ENCODE results near the gene C22orf31. TPM values are rescaled to one million over a fixed set of nuclear protein-coding genes. Genes with fewer than 3 reads are reported as not detected.

The C22orf31 gene
- total RNA-seq, 1 donor from 2014 or later: not detected

DNA sequence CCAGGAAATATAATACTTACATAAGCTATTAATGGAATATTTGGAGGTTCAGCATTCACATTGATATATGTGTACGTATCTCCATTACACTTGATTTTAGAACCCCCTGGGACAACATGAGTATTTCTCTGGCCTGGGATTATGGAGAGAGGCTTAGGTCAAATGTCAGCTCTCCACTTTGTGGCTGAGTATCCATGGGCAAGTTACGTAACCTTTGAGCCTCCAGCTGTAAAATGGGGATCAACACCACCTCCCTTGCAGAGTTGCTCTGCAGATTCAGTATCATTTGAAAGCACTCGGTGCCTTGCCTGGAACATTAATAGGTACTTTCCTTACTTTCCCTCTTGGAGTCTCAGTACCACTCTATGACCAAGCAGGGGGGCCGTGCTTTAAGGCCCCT lies 33.2 kb downstream of the C22orf31 start:
- peaks cover 77% of the 10 kb centered on the region for H3K27me3 Mint-ChIP-seq (ENCODE audit: low read depth)
- no peaks in the 10 kb centered on the region for H3K36me3 Mint-ChIP-seq (ENCODE audit: low read depth)
- H3K9me3 Mint-ChIP-seq: no peaks in the 10 kb centered on the region
- peaks cover 14% of the 10 kb centered on the region for H3K4me1 Mint-ChIP-seq (ENCODE audit: low read depth)
- intact Hi-C loops (cut with micrococcal nuclease): loop anchor here (10.0 kb wide), 1 partner anchor 74 kb away; no protein-coding TSS in a partner anchor
- DNase-seq (ENCODE audit: low spot score): no peak
- no peak overlapping the region for H3K4me3 Mint-ChIP-seq (ENCODE audit: low read depth)
- H3K27ac Mint-ChIP-seq: no peak overlapping the region

DNA sequence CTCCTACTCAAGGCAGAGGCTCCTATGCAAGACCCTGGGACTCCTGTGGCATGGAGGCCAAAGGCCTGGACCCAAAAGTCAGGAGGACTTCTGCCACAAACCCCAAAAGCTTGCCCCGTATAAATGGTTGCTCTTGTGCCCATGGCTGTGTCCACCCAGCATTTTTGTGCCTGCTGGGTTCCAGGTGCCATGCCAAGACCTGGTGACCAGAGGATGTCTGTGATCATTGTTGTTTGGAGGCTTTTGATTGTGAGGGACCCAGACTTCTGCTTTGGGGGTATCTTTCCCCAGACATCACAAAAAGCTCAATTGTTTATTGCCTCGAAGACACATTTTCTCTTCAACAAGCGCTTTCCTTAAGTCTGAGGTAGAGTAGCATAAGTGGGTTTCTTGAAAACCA lies 35.1 kb downstream of the C22orf31 start:
- peaks cover 14% of the 10 kb centered on the region for H3K4me1 Mint-ChIP-seq (ENCODE audit: low read depth)
- H3K27ac Mint-ChIP-seq: no peak overlapping the region
- no peaks in the 10 kb centered on the region for H3K36me3 Mint-ChIP-seq (ENCODE audit: low read depth)
- no peak for DNase-seq (ENCODE audit: low spot score)
- peaks cover 78% of the 10 kb centered on the region for H3K27me3 Mint-ChIP-seq (ENCODE audit: low read depth)
- no peak overlapping the region for H3K4me3 Mint-ChIP-seq (ENCODE audit: low read depth)
- no peaks in the 10 kb centered on the region for H3K9me3 Mint-ChIP-seq
- intact Hi-C loops (cut with micrococcal nuclease): loop anchor here (10.0 kb wide), 1 partner anchor 72 kb away; no protein-coding TSS in a partner anchor

DNA sequence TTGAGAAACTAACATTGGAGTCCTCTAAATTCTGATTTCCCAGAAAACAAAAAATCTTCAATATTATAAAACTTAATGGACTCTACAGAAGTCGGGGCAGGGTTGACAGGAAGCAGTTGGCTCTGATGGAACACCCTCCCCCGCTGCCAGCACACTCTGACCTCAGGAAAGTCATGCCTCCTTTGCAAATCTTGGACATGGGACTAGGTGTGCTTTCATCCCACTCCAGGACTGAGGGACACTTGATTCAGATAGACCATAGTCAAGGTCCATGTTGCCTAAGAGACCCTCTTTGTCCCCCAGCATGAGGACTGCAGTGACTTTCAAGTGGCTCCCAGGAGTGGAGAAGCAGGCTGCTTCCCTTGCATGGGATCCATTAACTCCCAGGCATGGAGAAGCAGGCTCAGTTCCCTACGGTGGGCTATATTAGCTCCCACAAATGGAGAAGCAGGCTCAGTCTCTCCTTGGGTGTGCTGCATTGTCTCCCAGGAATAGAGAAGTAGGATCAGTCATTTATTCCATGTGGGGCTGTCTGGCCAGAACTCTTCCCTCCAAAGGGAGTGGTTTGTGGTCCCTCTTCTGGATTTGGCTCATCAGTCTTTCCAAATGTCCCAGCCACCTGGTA lies 38.3 kb downstream of the C22orf31 start:
- no peak for DNase-seq (ENCODE audit: low spot score)
- Mint-ChIP-seq H3K36me3 (ENCODE audit: low read depth) (no peaks in the 10 kb centered on the region), H3K4me1 (ENCODE audit: low read depth) (no peaks in the 10 kb centered on the region), H3K4me3 (ENCODE audit: low read depth) (no peak overlapping the region), H3K9me3 (peaks cover 7% of the 10 kb centered on the region), H3K27ac (no peak overlapping the region), H3K27me3 (ENCODE audit: low read depth) (peaks cover 61% of the 10 kb centered on the region)
- intact Hi-C loops (cut with micrococcal nuclease): loop anchor here (10.0 kb wide), 1 partner anchor 68 kb away; no protein-coding TSS in a partner anchor

DNA sequence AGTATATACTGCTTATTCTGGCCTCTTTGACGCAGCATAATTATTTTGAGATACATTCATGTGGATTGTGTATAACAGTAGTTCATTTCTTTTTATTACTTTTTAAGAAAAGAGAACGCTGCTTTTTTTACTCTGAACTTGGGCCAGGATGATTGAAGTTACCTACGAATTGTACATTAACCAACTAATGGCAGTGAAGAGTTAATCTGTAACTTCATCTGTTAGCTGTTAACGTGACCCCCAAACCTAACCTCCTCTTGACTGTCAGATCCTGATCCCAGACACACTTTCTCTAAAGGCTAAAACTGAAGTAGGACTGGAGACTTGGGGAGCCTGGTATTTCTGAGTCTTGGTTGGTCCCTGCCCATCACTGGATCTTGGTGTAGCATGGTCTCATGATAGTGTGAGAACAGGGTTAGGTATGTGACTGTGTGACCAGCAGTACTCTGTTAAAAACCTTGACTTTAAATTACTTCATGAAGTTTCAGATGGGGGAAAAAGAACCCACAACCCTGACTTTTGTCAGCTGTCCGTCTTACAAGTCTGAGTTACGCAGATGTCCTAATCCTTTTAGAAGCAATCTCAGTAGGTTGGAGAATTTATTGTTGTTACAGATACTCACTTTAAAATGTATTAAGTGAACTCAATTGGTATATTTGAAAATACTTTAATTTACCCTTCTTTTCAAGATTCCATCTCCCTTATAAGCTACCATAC lies 39.4 kb downstream of the C22orf31 start:
- Mint-ChIP-seq H3K27me3 (ENCODE audit: low read depth) (peaks cover 60% of the 10 kb centered on the region), H3K9me3 (peaks cover 12% of the 10 kb centered on the region), H3K4me1 (ENCODE audit: low read depth) (no peaks in the 10 kb centered on the region), H3K4me3 (ENCODE audit: low read depth) (no peak overlapping the region), H3K27ac (no peak overlapping the region), H3K36me3 (ENCODE audit: low read depth) (no peaks in the 10 kb centered on the region)
- no peak for DNase-seq (ENCODE audit: low spot score)
- intact Hi-C loops (cut with micrococcal nuclease): loop anchor here (10.0 kb wide), 1 partner anchor 67 kb away; no protein-coding TSS in a partner anchor

DNA sequence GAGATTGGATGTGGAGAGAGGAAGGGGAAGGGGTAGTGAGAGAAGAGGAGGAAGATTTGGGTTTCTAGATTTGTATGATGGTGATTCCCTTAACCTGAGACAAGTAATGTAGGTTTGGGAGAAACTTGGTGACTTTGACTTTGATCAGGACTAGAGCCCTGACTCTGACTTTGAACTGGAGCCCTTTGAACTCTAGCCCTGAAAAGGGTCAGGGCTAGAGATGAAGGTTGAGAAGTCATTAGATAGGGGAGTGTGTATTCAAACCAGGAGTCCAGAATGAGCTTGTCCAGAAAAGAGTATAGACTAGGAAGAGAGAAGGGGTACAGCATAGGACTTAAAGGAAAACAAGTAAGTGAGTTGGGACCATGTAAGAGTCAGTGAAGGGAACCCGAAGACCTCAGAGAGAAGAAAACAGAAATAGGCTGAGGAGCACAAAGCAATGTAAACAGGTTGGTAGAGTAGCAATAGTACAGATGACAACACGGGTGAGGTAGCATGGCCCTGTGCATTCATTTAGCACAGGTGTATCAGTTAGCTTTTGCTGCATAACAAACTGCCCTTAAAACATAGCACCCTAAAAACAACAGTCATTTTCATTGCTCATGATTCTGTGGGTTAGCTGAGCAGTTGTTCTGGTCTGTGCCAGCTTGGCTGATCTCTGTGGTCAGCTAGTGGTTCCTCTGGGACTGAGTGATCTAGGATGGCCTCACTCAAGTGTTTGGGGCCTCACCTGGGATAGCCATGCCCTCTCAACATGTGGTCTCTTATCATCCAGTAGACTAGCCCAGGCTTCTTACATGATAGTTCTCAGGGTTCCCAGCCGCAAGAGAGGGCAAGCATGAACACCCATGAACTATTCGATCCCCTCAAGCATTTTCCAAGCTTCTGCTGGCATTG lies 43.1 kb downstream of the C22orf31 start:
- peaks cover 8% of the 10 kb centered on the region for H3K4me1 Mint-ChIP-seq (ENCODE audit: low read depth)
- H3K27me3 Mint-ChIP-seq (ENCODE audit: low read depth): peaks cover 41% of the 10 kb centered on the region
- no peaks in the 10 kb centered on the region for H3K36me3 Mint-ChIP-seq (ENCODE audit: low read depth)
- no peak for DNase-seq (ENCODE audit: low spot score)
- no peak overlapping the region for H3K27ac Mint-ChIP-seq
- peaks cover 12% of the 10 kb centered on the region for H3K9me3 Mint-ChIP-seq
- intact Hi-C loops (cut with micrococcal nuclease): no loop called here
- no peak overlapping the region for H3K4me3 Mint-ChIP-seq (ENCODE audit: low read depth)

DNA sequence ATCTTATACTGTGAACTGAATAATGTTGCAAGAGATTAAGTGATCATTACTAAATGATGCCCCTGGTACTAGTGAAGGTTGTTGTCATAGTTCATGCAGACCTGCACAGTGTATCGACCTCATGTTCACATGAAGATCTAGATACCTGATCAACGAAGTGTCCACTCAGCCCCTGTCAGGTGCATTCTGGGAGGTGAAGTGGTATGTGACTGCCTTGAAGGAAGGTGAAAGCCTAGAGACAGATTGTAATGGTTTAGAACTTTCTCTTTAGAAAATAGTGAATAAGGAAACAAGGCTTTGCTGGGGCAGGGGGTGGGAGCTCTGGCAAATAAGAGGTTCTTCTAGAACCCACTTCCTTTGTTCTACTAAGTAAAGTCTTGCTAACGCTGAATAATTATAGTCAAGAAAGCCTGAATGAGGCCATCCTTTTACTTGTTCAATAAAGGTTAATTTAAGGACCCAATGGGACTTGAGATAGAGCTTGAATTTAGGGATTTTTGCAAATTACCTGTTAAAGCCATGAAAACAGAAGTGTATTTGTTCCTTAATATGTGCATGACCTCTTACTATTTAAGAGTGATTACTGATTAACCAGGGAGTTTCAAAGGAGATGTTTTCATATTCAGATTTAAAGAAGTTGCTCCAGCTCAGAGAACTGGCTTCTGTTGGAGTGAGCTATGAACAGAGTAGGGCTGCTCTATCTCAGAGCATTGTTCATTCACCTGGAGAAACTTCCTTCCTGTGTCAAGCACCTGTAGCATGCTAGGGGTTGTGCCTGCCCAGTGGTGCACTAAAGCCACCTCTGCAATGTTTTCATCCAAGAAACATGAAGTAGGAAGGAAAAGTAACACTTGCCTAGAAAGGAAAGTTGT lies 45.3 kb downstream of the C22orf31 start:
- Mint-ChIP-seq H3K27me3 (ENCODE audit: low read depth) (peaks cover 25% of the 10 kb centered on the region), H3K36me3 (ENCODE audit: low read depth) (no peaks in the 10 kb centered on the region), H3K9me3 (peaks cover 12% of the 10 kb centered on the region), H3K27ac (no peak overlapping the region), H3K4me3 (ENCODE audit: low read depth) (no peak overlapping the region), H3K4me1 (ENCODE audit: low read depth) (peaks cover 8% of the 10 kb centered on the region)
- intact Hi-C loops (cut with micrococcal nuclease): no loop called here
- no peak for DNase-seq (ENCODE audit: low spot score)

DNA sequence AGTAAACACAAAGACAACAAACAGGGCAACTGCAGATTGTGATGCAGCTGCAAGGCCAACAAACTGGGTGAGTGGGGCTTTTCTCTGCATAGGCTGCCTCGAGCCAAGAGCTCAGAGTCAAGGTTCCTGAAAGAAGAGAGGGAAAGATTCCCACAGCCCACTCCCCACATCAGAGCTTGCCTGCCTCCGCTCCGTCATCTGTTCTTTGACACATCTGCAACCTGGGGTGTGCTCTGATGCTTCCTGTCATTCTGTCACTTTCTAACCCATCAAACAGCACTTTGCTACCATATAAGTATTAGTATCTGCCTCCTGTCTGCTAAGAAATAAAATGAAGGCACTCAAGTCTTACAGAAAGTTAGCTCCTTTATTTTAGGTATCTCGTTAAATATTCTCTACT lies 46.9 kb downstream of the C22orf31 start:
- Mint-ChIP-seq H3K9me3 (peaks cover 12% of the 10 kb centered on the region), H3K27ac (no peak overlapping the region), H3K4me1 (ENCODE audit: low read depth) (peaks cover 8% of the 10 kb centered on the region), H3K36me3 (ENCODE audit: low read depth) (no peaks in the 10 kb centered on the region), H3K4me3 (ENCODE audit: low read depth) (no peak overlapping the region), H3K27me3 (ENCODE audit: low read depth) (peaks cover 30% of the 10 kb centered on the region)
- intact Hi-C loops (cut with micrococcal nuclease): no loop called here
- no peak for DNase-seq (ENCODE audit: low spot score)

DNA sequence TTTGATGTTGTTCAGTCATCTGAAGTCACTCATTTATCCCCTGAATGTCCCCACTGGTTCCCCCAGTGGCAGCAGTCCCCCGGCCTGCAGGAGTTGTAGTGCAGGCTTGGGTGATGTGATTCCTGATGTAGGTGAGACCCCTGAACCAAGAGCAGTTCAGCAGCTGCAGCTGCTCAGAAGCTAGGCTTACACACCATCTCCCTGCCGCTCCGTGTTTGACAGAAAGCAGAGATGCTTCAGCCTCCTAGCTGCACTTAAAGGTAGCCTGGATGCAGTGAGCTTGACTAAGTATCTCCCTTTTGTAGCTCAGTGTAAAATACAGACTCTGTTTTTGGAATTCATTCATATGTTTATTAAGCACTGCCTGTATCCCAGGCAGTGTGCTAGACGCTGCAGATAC lies 47.3 kb downstream of the C22orf31 start:
- intact Hi-C loops (cut with micrococcal nuclease): no loop called here
- H3K27ac Mint-ChIP-seq: no peak overlapping the region
- H3K36me3 Mint-ChIP-seq (ENCODE audit: low read depth): no peaks in the 10 kb centered on the region
- peaks cover 25% of the 10 kb centered on the region for H3K27me3 Mint-ChIP-seq (ENCODE audit: low read depth)
- no peak for DNase-seq (ENCODE audit: low spot score)
- peaks cover 8% of the 10 kb centered on the region for H3K4me1 Mint-ChIP-seq (ENCODE audit: low read depth)
- peaks cover 12% of the 10 kb centered on the region for H3K9me3 Mint-ChIP-seq
- no peak overlapping the region for H3K4me3 Mint-ChIP-seq (ENCODE audit: low read depth)

DNA sequence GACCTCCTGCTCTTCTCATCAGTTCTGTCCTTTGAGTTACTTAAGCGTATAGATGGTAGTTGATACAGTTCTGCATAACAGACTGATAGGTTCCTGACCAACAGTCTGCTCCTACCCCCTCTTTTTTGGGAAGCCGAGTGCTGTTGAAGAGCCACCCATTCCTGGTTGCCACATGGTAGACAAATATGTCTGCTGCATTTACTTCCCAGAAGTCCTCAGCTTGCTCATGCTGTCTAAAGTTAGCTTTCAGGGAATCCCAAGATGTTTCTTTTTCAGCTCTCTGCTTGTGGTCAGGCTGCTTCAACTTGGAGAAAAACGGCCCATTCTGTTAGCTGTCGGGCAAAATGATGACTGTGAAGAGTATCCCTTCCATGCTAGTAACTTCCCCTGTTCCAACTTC lies 48.7 kb downstream of the C22orf31 start:
- Mint-ChIP-seq H3K27me3 (ENCODE audit: low read depth) (peaks cover 22% of the 10 kb centered on the region), H3K27ac (no peak overlapping the region), H3K9me3 (peaks cover 2% of the 10 kb centered on the region), H3K4me3 (ENCODE audit: low read depth) (no peak overlapping the region), H3K4me1 (ENCODE audit: low read depth) (peaks cover 8% of the 10 kb centered on the region), H3K36me3 (ENCODE audit: low read depth) (no peaks in the 10 kb centered on the region)
- no peak for DNase-seq (ENCODE audit: low spot score)
- intact Hi-C loops (cut with micrococcal nuclease): no loop called here

DNA sequence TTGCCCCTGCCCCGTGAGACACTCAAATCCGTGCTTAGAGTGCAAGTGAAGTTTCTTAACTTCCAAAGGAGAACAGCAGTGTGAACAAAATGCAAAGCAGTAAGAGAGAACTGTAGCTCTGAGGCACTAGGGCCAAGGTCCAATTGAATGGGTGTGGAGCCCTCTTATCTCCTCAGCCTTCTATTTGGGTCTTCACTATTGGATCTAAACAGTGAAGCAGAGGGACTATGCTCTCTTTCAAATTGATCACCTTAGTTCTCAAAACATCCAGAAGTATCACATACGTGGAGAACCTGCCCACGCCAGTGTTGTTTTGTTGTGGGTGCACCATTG lies 49.6 kb downstream of the C22orf31 start:
- Mint-ChIP-seq H3K27ac (no peak overlapping the region), H3K4me1 (ENCODE audit: low read depth) (peaks cover 8% of the 10 kb centered on the region), H3K4me3 (ENCODE audit: low read depth) (no peak overlapping the region), H3K9me3 (no peaks in the 10 kb centered on the region), H3K27me3 (ENCODE audit: low read depth) (peaks cover 15% of the 10 kb centered on the region), H3K36me3 (ENCODE audit: low read depth) (no peaks in the 10 kb centered on the region)
- intact Hi-C loops (cut with micrococcal nuclease): no loop called here
- no peak for DNase-seq (ENCODE audit: low spot score)

DNA sequence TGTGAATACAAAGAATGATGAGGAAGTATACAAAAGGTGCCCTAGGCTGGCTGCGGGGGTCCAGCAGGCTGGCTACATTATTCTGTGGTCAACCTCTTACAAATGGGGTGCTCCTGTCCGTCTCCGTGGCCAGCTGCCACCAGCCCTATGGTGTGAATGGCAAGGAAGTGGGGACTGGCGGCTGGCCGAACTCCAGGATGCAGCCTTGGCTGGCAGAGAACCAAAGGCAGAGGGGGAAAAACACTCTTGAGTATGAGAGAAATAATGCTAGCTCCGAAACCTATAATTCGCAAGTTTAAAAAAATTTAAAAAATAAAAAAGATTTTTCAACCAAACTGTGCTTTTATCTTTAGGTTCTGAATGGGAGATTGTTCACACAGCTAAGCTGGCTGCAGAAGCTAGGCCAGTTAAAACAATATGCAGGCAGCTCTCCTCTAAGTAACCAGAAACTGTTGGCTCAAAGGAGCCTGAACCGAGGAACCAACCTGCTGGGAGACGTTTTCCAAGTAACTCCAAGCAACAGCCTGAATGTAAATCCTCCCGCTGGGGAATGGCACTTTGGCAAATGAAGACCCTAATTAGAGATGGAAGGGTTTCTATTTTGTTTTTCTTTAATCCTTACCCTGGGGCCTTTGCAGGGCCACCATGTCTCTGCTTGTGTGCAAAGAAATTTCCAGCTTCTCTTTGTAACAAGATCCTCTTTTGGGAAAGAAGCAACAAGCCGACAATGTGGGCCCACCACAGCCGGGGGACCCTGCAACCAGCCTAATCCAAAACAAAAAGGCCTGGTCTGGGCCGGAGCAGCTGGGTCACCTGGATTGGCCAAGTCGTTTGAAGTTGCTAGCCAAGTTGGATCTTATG lies 50.2 kb downstream of the C22orf31 start:
- H3K9me3 Mint-ChIP-seq: no peaks in the 10 kb centered on the region
- peaks cover 21% of the 10 kb centered on the region for H3K27me3 Mint-ChIP-seq (ENCODE audit: low read depth)
- H3K4me3 Mint-ChIP-seq (ENCODE audit: low read depth): no peak overlapping the region
- H3K36me3 Mint-ChIP-seq (ENCODE audit: low read depth): no peaks in the 10 kb centered on the region
- peaks cover 5% of the 10 kb centered on the region for H3K4me1 Mint-ChIP-seq (ENCODE audit: low read depth)
- H3K27ac Mint-ChIP-seq: no peak overlapping the region
- intact Hi-C loops (cut with micrococcal nuclease): no loop called here
- DNase-seq (ENCODE audit: low spot score): no peak
